Measurements from ENCODE around the gene KMT2A. TPM values are rescaled to one million over a fixed set of nuclear protein-coding genes. Genes with fewer than 3 reads are reported as not detected.

Gene KMT2A
- polyA plus RNA-seq, 1 donor = 34.8 TPM

GRCh38 chr11:118532091-118532490 lies 95.8 kb downstream of the KMT2A start:
- WGBS (ENCODE audit: insufficient coverage, low lambda C conversion rate) = no CpG with 5 or more reads among the region's 10 CpGs
- Histone ChIP-seq H3K9me3 (ENCODE audit: control insufficient read depth, low read depth, low read length) (no peaks in the 10 kb centered on the region), H3K27ac (ENCODE audit: low read length) (peak overlapping the region; percentile 78), H3K36me3 (ENCODE audit: control insufficient read depth, insufficient read depth, low read length) (peaks cover 13% of the 10 kb centered on the region), H3K27me3 (ENCODE audit: control insufficient read depth, insufficient read depth, low read length) (no peaks in the 10 kb centered on the region), H3K4me3 (ENCODE audit: low read length) (peak overlapping the region; percentile 72), H3K4me1 (ENCODE audit: control insufficient read depth, insufficient read depth, low read length) (peaks cover 47% of the 10 kb centered on the region)
- DNase-seq = no peak

- Histone ChIP-seq H3K9me3 (ENCODE audit: control insufficient read depth, low read depth, low read length) (no peaks in the 10 kb centered on the region), H3K27ac (ENCODE audit: low read length) (peak overlapping the region; percentile 90), H3K36me3 (ENCODE audit: control insufficient read depth, insufficient read depth, low read length) (peaks cover 13% of the 10 kb centered on the region), H3K4me3 (ENCODE audit: low read length) (no peak overlapping the region), H3K4me1 (ENCODE audit: control insufficient read depth, insufficient read depth, low read length) (peaks cover 49% of the 10 kb centered on the region), H3K27me3 (ENCODE audit: control insufficient read depth, insufficient read depth, low read length) (no peaks in the 10 kb centered on the region)
- DNase-seq = peak in 1 of 2 donors; percentile 25
- no CpG with 5 or more reads among the region's 19 CpGs for WGBS (ENCODE audit: insufficient coverage, low lambda C conversion rate)
Observed at GRCh38 chr11:118532852-118533768, 96.8 kb downstream of the KMT2A start.

GRCh38 chr11:118533769-118534729 lies 97.8 kb downstream of the KMT2A start:
- Histone ChIP-seq H3K27me3 (ENCODE audit: control insufficient read depth, insufficient read depth, low read length) (no peaks in the 10 kb centered on the region), H3K4me3 (ENCODE audit: low read length) (peak overlapping the region; percentile 30), H3K4me1 (ENCODE audit: control insufficient read depth, insufficient read depth, low read length) (peaks cover 49% of the 10 kb centered on the region), H3K9me3 (ENCODE audit: control insufficient read depth, low read depth, low read length) (no peaks in the 10 kb centered on the region), H3K36me3 (ENCODE audit: control insufficient read depth, insufficient read depth, low read length) (peaks cover 13% of the 10 kb centered on the region), H3K27ac (ENCODE audit: low read length) (peak overlapping the region; percentile 90)
- WGBS (ENCODE audit: insufficient coverage, low lambda C conversion rate) = no CpG with 5 or more reads among the region's 27 CpGs
- peak; percentile 94 to 97 for DNase-seq

GRCh38 chr11:118535261-118535660 lies 99.0 kb downstream of the KMT2A start:
- peaks cover 13% of the 10 kb centered on the region for H3K36me3 ChIP-seq (ENCODE audit: control insufficient read depth, insufficient read depth, low read length)
- peak overlapping the region; percentile 90 for H3K27ac ChIP-seq (ENCODE audit: low read length)
- H3K4me1 ChIP-seq (ENCODE audit: control insufficient read depth, insufficient read depth, low read length) = peaks cover 38% of the 10 kb centered on the region
- H3K27me3 ChIP-seq (ENCODE audit: control insufficient read depth, insufficient read depth, low read length) = no peaks in the 10 kb centered on the region
- DNase-seq = no peak
- H3K9me3 ChIP-seq (ENCODE audit: control insufficient read depth, low read depth, low read length) = no peaks in the 10 kb centered on the region
- H3K4me3 ChIP-seq (ENCODE audit: low read length) = no peak overlapping the region
- WGBS (ENCODE audit: insufficient coverage, low lambda C conversion rate) = no CpG with 5 or more reads among the region's 9 CpGs

- DNase-seq = peak; percentile 48 to 67
- Histone ChIP-seq H3K4me1 (ENCODE audit: control insufficient read depth, insufficient read depth, low read length) (peaks cover 36% of the 10 kb centered on the region), H3K4me3 (ENCODE audit: low read length) (no peak overlapping the region), H3K27ac (ENCODE audit: low read length) (peak overlapping the region; percentile 52), H3K9me3 (ENCODE audit: control insufficient read depth, low read depth, low read length) (no peaks in the 10 kb centered on the region), H3K27me3 (ENCODE audit: control insufficient read depth, insufficient read depth, low read length) (no peaks in the 10 kb centered on the region), H3K36me3 (ENCODE audit: control insufficient read depth, insufficient read depth, low read length) (peaks cover 16% of the 10 kb centered on the region)
- no CpG with 5 or more reads among the region's 5 CpGs for WGBS (ENCODE audit: insufficient coverage, low lambda C conversion rate)
Observed at GRCh38 chr11:118536726-118537125, 100.4 kb downstream of the KMT2A start.

- Histone ChIP-seq H3K4me1 (ENCODE audit: control insufficient read depth, insufficient read depth, low read length) (peaks cover 29% of the 10 kb centered on the region), H3K9me3 (ENCODE audit: control insufficient read depth, low read depth, low read length) (no peaks in the 10 kb centered on the region), H3K36me3 (ENCODE audit: control insufficient read depth, insufficient read depth, low read length) (peaks cover 18% of the 10 kb centered on the region), H3K27ac (ENCODE audit: low read length) (no peak overlapping the region), H3K4me3 (ENCODE audit: low read length) (no peak overlapping the region), H3K27me3 (ENCODE audit: control insufficient read depth, insufficient read depth, low read length) (no peaks in the 10 kb centered on the region)
- no peak for DNase-seq
- 100% methylated on average over 1 of the region's 6 CpGs for WGBS (ENCODE audit: insufficient coverage, low lambda C conversion rate)
Observed at GRCh38 chr11:118537409-118537980, 101.2 kb downstream of the KMT2A start.

GRCh38 chr11:118544010-118544646 lies 107.8 kb downstream of the KMT2A start:
- no peaks in the 10 kb centered on the region for H3K9me3 ChIP-seq (ENCODE audit: control insufficient read depth, low read depth, low read length)
- 100% methylated on average over 2 of the region's 8 CpGs for WGBS (ENCODE audit: insufficient coverage, low lambda C conversion rate)
- H3K4me3 ChIP-seq (ENCODE audit: low read length) = no peak overlapping the region
- no peaks in the 10 kb centered on the region for H3K4me1 ChIP-seq (ENCODE audit: control insufficient read depth, insufficient read depth, low read length)
- H3K27me3 ChIP-seq (ENCODE audit: control insufficient read depth, insufficient read depth, low read length) = no peaks in the 10 kb centered on the region
- no peak for DNase-seq
- H3K27ac ChIP-seq (ENCODE audit: low read length) = no peak overlapping the region
- H3K36me3 ChIP-seq (ENCODE audit: control insufficient read depth, insufficient read depth, low read length) = peaks cover 29% of the 10 kb centered on the region

- Histone ChIP-seq H3K27me3 (ENCODE audit: control insufficient read depth, insufficient read depth, low read length) (no peaks in the 10 kb centered on the region), H3K9me3 (ENCODE audit: control insufficient read depth, low read depth, low read length) (no peaks in the 10 kb centered on the region), H3K4me1 (ENCODE audit: control insufficient read depth, insufficient read depth, low read length) (no peaks in the 10 kb centered on the region), H3K27ac (ENCODE audit: low read length) (no peak overlapping the region), H3K4me3 (ENCODE audit: low read length) (no peak overlapping the region), H3K36me3 (ENCODE audit: control insufficient read depth, insufficient read depth, low read length) (peaks cover 29% of the 10 kb centered on the region)
- 100% methylated on average over 1 of the region's 3 CpGs for WGBS (ENCODE audit: insufficient coverage, low lambda C conversion rate)
- DNase-seq = no peak
Observed at GRCh38 chr11:118544647-118545010, 108.3 kb downstream of the KMT2A start.

GRCh38 chr11:118545533-118545932 lies 109.2 kb downstream of the KMT2A start:
- WGBS (ENCODE audit: insufficient coverage, low lambda C conversion rate) = no CpG with 5 or more reads among the region's 5 CpGs
- peaks cover 30% of the 10 kb centered on the region for H3K36me3 ChIP-seq (ENCODE audit: control insufficient read depth, insufficient read depth, low read length)
- no peak overlapping the region for H3K27ac ChIP-seq (ENCODE audit: low read length)
- H3K4me1 ChIP-seq (ENCODE audit: control insufficient read depth, insufficient read depth, low read length) = no peaks in the 10 kb centered on the region
- no peaks in the 10 kb centered on the region for H3K27me3 ChIP-seq (ENCODE audit: control insufficient read depth, insufficient read depth, low read length)
- DNase-seq = no peak
- no peak overlapping the region for H3K4me3 ChIP-seq (ENCODE audit: low read length)
- no peaks in the 10 kb centered on the region for H3K9me3 ChIP-seq (ENCODE audit: control insufficient read depth, low read depth, low read length)

Data from large intestine (tissue), 3 donors.